Mucosa of descending colon (tissue), 3 donors: ENCODE data around the gene GPC4. TPM values are rescaled to one million over a fixed set of nuclear protein-coding genes. Genes with fewer than 3 reads are reported as not detected.

Experiments
- ATAC-seq: fragments of 200-7000 bp; cut with Tn5 transposase; one replicate; pipeline ENCODE4 v1.9.1; 2020; ENCODE audit warnings: mild to moderate bottlenecking, moderate library complexity
- DNase-seq, 3 donors: peaks; one replicate each; pipeline ENCODE4 v3.0.0-alpha.2; 2020
- H3K36me3 ChIP-seq: fragments of 200-600 bp; one replicate; pipeline ENCODE4 v1.8.0; 2021; ENCODE audit warnings: low read depth, mild to moderate bottlenecking
- H3K4me1 ChIP-seq: fragments of 200-600 bp; one replicate; pipeline ENCODE4 v1.8.0; 2021; ENCODE audit warnings: low read depth, mild to moderate bottlenecking
- H3K4me3 ChIP-seq: fragments of 200-600 bp; one replicate; pipeline ENCODE4 v1.8.0; 2021; ENCODE audit warnings: mild to moderate bottlenecking
- H3K9me3 ChIP-seq: fragments of 200-600 bp; one replicate; pipeline ENCODE4 v1.8.0; 2021; ENCODE audit warnings: mild to moderate bottlenecking
- intact Hi-C, 2 donors: fragments of 100-400 bp; cut with DNase I in 1 of 2; cut with micrococcal nuclease in 1 of 2; formaldehyde crosslinking; loops; one replicate each; pipeline versions ENCODE4 v1.11.0 to v1.11.1; 2022; cut with DNase I, micrococcal nuclease
- total RNA-seq, 3 donors: library from RNA; stranded (reverse); fragmentation: NEBNext Ultra II Directional in 2 of 3; extraction: Animal tissue kit (Norgen Biotek cat#: 25700) in 2 of 3; gene quantifications; one replicate each; pipeline versions ENCODE4 v1.2.1 to v1.2.4, GENCODE V29; 2021 to 2023
- TF ChIP-seq, protein P1 (sequence below): fragments of 200-600 bp; IDR thresholded peaks from one replicate; pipeline ENCODE4 v1.8.0; 2022; ENCODE audit warnings: antibody characterized with exemption, mild to moderate bottlenecking
- donor health status: DM: no; HTN: no; CAD: no; lungs with moderate emphysema.
- donor health status: DM: no; HTN: no; CAD: no.
- donor health status: DM: no; HTN: yes; CAD: no.

Gene GPC4
- total RNA-seq, 3 donors from 2014 or later, result 12.7 to 33.5 (median 18.4) TPM

DNA sequence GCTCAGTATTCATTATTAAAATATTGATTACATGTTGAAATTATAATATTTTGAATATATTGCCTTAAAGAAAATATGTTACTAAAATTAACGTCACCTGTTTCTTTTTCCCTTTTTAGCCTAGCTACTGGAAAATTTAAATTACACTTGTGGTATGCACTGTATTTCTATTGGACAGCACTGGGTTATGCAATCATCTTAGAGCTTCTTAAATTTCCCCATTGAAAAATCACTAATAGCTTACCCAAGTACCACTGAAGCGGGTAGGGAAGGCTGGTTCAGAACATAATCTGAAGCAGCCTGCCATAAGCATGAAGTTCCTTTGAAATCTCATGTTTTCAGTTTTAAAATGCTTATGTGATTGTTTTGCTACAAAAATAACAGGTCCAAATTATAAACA, 147.7 kb downstream of the GPC4 start:
- Histone ChIP-seq H3K9me3 (no peaks in the 10 kb centered on the region), H3K36me3 (no peaks in the 10 kb centered on the region), H3K4me3 (no peak overlapping the region), H3K4me1 (no peaks in the 10 kb centered on the region)
- DNase-seq, result no peak
- intact Hi-C loops, result no loop called here
- no peak for ATAC-seq
- TF ChIP-seq, protein P1, sequence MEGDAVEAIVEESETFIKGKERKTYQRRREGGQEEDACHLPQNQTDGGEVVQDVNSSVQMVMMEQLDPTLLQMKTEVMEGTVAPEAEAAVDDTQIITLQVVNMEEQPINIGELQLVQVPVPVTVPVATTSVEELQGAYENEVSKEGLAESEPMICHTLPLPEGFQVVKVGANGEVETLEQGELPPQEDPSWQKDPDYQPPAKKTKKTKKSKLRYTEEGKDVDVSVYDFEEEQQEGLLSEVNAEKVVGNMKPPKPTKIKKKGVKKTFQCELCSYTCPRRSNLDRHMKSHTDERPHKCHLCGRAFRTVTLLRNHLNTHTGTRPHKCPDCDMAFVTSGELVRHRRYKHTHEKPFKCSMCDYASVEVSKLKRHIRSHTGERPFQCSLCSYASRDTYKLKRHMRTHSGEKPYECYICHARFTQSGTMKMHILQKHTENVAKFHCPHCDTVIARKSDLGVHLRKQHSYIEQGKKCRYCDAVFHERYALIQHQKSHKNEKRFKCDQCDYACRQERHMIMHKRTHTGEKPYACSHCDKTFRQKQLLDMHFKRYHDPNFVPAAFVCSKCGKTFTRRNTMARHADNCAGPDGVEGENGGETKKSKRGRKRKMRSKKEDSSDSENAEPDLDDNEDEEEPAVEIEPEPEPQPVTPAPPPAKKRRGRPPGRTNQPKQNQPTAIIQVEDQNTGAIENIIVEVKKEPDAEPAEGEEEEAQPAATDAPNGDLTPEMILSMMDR, result no peak

DNA sequence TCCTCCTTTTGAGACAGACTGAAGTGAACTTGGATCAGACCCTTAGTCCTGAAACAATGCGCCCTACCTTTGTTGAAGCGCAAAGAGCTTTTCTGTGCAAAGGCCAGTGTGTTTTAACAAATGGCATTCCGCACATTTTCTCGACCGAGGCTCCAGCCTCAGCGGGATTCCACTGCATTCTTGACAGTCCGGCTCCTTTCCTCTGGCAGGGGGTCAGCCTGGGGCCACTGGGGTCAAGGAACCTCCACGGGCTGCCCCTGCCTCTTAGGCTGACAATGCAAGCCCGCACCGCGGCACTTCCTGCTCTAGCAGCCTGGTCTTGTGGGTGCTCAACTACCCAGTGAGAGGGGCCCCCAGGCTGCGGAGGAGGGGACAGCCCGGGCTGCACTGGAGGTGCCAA, 150.0 kb downstream of the GPC4 start:
- TF ChIP-seq, protein P1, result no peak
- intact Hi-C loops, result no loop called here

DNA sequence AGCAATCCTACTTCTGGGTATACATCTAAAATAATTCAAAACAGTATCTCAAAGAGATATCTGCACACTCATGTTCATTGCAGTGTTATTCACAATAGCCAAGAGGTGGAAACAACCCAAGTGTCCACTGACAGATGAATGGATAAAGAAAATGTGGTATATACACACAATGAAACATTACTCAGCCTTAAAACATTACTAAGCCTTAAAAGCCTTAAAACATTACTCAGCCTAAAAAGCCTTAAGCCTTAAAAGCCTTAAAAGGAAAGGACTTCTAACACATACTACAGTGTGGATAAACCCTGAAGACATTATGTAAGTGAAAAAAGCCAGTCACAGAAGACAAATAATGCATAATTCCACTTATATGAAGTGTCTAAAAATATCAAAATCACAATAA, 156.8 kb downstream of the GPC4 start:
- intact Hi-C loops, result no loop called here
- Histone ChIP-seq H3K4me3 (no peak overlapping the region), H3K9me3 (no peaks in the 10 kb centered on the region), H3K36me3 (no peaks in the 10 kb centered on the region), H3K4me1 (no peaks in the 10 kb centered on the region)
- DNase-seq, result no peak
- ATAC-seq, result no peak
- TF ChIP-seq, protein P1, result no peak

More for the DNA sequence above, 150.0 kb downstream of the GPC4 start:
- no peak overlapping the region for H3K4me3 ChIP-seq
- no peaks in the 10 kb centered on the region for H3K9me3 ChIP-seq
- no peak for ATAC-seq
- no peak for DNase-seq
- H3K36me3 ChIP-seq, result no peaks in the 10 kb centered on the region
- no peaks in the 10 kb centered on the region for H3K4me1 ChIP-seq

DNA sequence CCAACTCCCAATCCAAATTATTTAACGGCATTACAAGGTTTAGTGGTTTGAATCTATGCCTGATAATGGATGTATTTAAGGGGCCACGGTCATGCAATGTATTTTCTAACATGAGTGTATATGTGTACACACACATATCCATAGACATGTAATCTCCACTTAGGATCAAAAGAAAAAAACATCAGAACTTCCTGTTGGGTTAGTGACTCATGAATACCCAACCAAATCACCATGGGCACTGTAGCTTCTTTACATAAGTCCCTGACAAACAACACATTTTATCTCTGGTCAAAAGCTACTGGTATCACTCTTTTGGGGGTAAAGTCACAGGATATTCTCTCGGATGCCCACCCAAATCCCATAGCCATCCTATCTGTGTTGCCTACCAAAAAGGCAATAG, 160.6 kb downstream of the GPC4 start:
- Histone ChIP-seq H3K4me3 (no peak overlapping the region), H3K9me3 (no peaks in the 10 kb centered on the region), H3K36me3 (no peaks in the 10 kb centered on the region), H3K4me1 (no peaks in the 10 kb centered on the region)
- TF ChIP-seq, protein P1, result no peak
- DNase-seq (no peak), ATAC-seq (no peak)
- intact Hi-C loops, result no loop called here

DNA sequence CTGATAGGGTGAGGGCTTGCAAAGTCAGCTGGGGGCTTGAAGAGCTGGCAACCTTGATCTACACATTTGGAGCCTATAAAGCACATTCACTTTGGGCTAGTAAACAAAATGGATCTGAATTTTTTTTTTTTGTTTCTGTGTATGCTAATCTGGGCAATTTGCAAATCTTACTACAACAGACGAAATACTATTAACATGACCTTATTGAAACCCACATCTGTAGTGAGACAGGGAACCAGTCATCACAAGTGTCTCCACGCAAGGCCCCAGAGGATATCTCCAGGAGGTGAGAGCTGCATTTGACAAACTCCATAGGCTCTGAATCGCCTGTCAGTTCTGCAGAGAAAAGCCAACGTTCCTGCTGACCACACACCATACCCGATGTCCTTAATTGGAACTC, 164.1 kb downstream of the GPC4 start:
- TF ChIP-seq, protein P1, result no peak
- intact Hi-C loops, result no loop called here
- ATAC-seq (no peak), DNase-seq (no peak)
- Histone ChIP-seq H3K36me3 (no peaks in the 10 kb centered on the region), H3K4me3 (no peak overlapping the region), H3K9me3 (peaks cover 6% of the 10 kb centered on the region), H3K4me1 (no peaks in the 10 kb centered on the region)
